IMR-90 (cell line): ENCODE results near the gene PAGE2. TPM values are rescaled to one million over a fixed set of nuclear protein-coding genes. Genes with fewer than 3 reads are reported as not detected.

ENCODE experiments used
- ATAC-seq: fragments of 200-7000 bp; cut with Tn5 transposase; 2 replicates; pipeline ENCODE4 v1.9.1; 2020; ENCODE audit warnings: low read depth, mild to moderate bottlenecking, moderate library complexity
- Bru-seq: library from RNA; stranded (reverse); fragments of 400-500 nt; gene quantifications from one replicate; lab custom pipeline; 2021; lab: Mats Ljungman, UMichigan
- BruChase-seq, 2 experiments: library from RNA; stranded (reverse); fragments of 400-500 nt; gene quantifications; one replicate each; lab custom pipeline; 2021; lab: Mats Ljungman, UMichigan
- BruUV-seq: library from RNA; stranded (reverse); fragments of 400-500 nt; replicated peaks from 2 replicates; lab custom pipeline; 2021; lab: Mats Ljungman, UMichigan
- CTCF ChIA-PET: fragments of 300-600 bp; formaldehyde crosslinking; extraction: SDS; loops from one replicate; lab custom pipeline; 2021; ENCODE audit warnings: antibody characterized with exemption; lab: Yijun Ruan, JAX
- POLR2A ChIA-PET: fragments of 300-600 bp; sonication (Branson Sonifier 250); formaldehyde crosslinking; loops from one replicate; lab custom pipeline; 2022; ENCODE audit warnings: antibody characterized with exemption; ENCODE audit not compliant: unreplicated experiment; lab: Charles Lee
- DNase-seq: peaks from one replicate; pipeline ENCODE4 v3.0.0; 2013
- H2AFZ ChIP-seq: replicated peaks from 2 replicates; pipeline ENCODE3; 2013; ENCODE audit warnings: low read length, mild to moderate bottlenecking; ENCODE audit not compliant: poor library complexity
- H2AK5ac ChIP-seq: 2 replicates; pipeline ENCODE4 v1.6.1; 2013; ENCODE audit warnings: low read depth, low read length, inconsistent platforms
- H2AK9ac ChIP-seq: replicated peaks from 2 replicates; pipeline ENCODE3; 2013; ENCODE audit warnings: mild to moderate bottlenecking, low read depth, low read length, moderate library complexity; ENCODE audit not compliant: poor library complexity
- H2BK120ac ChIP-seq: 2 replicates; pipeline ENCODE4 v1.6.1; 2013; ENCODE audit warnings: low read depth, low read length, inconsistent platforms
- H2BK15ac ChIP-seq: 3 replicates; pipeline ENCODE4 v1.6.1; 2013; ENCODE audit warnings: low read depth, low read length, inconsistent platforms
- H2BK20ac ChIP-seq: 2 replicates; pipeline ENCODE4 v1.6.1; 2013; ENCODE audit warnings: low read depth, mild to moderate bottlenecking, inconsistent platforms, low read length, moderate library complexity
- H2BK5ac ChIP-seq: 2 replicates; pipeline ENCODE4 v1.6.1; 2013; ENCODE audit warnings: mild to moderate bottlenecking, low read depth, low read length, inconsistent platforms; ENCODE audit not compliant: poor library complexity, severe bottlenecking
- H3K14ac ChIP-seq: replicated peaks from 2 replicates; pipeline ENCODE4 v1.6.1; 2013; ENCODE audit warnings: low read depth, low read length, inconsistent platforms
- H3K18ac ChIP-seq: 2 replicates; pipeline ENCODE4 v1.6.1; 2013; ENCODE audit warnings: low read depth, low read length, control low read depth
- H3K23ac ChIP-seq: 2 replicates; pipeline ENCODE4 v1.6.1; 2013; ENCODE audit warnings: low read depth, low read length, inconsistent platforms
- H3K27ac ChIP-seq: 2 replicates; pipeline ENCODE4 v1.5.1; 2013; ENCODE audit warnings: mild to moderate bottlenecking, control low read depth, low read length; ENCODE audit not compliant: insufficient read depth
- H3K27me3 ChIP-seq: 2 replicates; pipeline ENCODE4 v1.6.1; 2013; ENCODE audit warnings: low read length; ENCODE audit not compliant: control insufficient read depth, insufficient read depth
- H3K36me3 ChIP-seq: 2 replicates; pipeline ENCODE4 v1.6.1; 2013; ENCODE audit warnings: low read length, mixed read lengths; ENCODE audit not compliant: control insufficient read depth, insufficient read depth
- H3K4ac ChIP-seq: 2 replicates; pipeline ENCODE4 v1.6.1; 2013; ENCODE audit warnings: low read depth, low read length, inconsistent platforms
- H3K4me1 ChIP-seq: 2 replicates; pipeline ENCODE4 v1.6.1; 2013; ENCODE audit warnings: low read length, mixed read lengths; ENCODE audit not compliant: control insufficient read depth, insufficient read depth
- H3K4me2 ChIP-seq: 2 replicates; pipeline ENCODE4 v1.6.1; 2013; ENCODE audit warnings: low read depth, mild to moderate bottlenecking, control low read depth, low read length, moderate library complexity
- H3K4me3 ChIP-seq: 2 replicates; pipeline ENCODE4 v1.5.1; 2013; ENCODE audit warnings: low read depth, mild to moderate bottlenecking, control low read depth, low read length, moderate library complexity; ENCODE audit not compliant: insufficient read depth
- H3K56ac ChIP-seq: 2 replicates; pipeline ENCODE4 v1.6.1; 2013; ENCODE audit warnings: low read length, inconsistent platforms; ENCODE audit not compliant: insufficient read depth; ENCODE audit errors: extremely low read depth
- H3K79me1 ChIP-seq, 2 experiments: 2 replicates each; pipeline ENCODE4 v1.6.1; 2013; ENCODE audit warnings: low read length in 2 of 2, inconsistent platforms in 1 of 2, low read depth in 1 of 2
- H3K9ac ChIP-seq: 2 replicates; pipeline ENCODE4 v1.6.1; 2013; ENCODE audit warnings: low read depth, low read length, control low read depth
- H3K9me1 ChIP-seq: 2 replicates; pipeline ENCODE4 v1.6.1; 2013; ENCODE audit warnings: low read length, inconsistent platforms; ENCODE audit not compliant: insufficient read depth
- H3K9me3 ChIP-seq: 2 replicates; pipeline ENCODE4 v1.6.1; 2013; ENCODE audit warnings: low read length; ENCODE audit not compliant: control insufficient read depth, insufficient read depth
- H4K20me1 ChIP-seq: 2 replicates; pipeline ENCODE4 v1.6.1; 2013; ENCODE audit warnings: low read length, inconsistent platforms; ENCODE audit not compliant: insufficient read depth
- H4K5ac ChIP-seq: 2 replicates; pipeline ENCODE4 v1.6.1; 2013; ENCODE audit warnings: mild to moderate bottlenecking, low read depth, low read length, control low read depth
- H4K8ac ChIP-seq, 2 experiments: 2 replicates each; pipeline ENCODE4 v1.6.1; 2013; ENCODE audit warnings: low read depth in 2 of 2, low read length in 2 of 2, control low read depth in 1 of 2, inconsistent platforms in 1 of 2
- H4K91ac ChIP-seq: 2 replicates; pipeline ENCODE4 v1.6.1; 2013; ENCODE audit warnings: low read depth, low read length, inconsistent platforms; ENCODE audit not compliant: insufficient read depth
- BHLHE40 ChIP-seq: fragments of 150-350 bp; IDR thresholded peaks from 2 replicates; pipeline ENCODE4 v1.6.1; 2016; ENCODE audit warnings: mild to moderate bottlenecking, low read depth, low read length
- FOS ChIP-seq: fragments of 150-350 bp; IDR thresholded peaks from 2 replicates; pipeline ENCODE4 v1.6.1; 2016; ENCODE audit warnings: low read depth, low read length
- MAFK ChIP-seq: IDR thresholded peaks from 2 replicates; pipeline ENCODE4 v1.6.1; 2012; ENCODE audit warnings: low read depth, low read length, improper control_type of control experiment
- MXI1 ChIP-seq: IDR thresholded peaks from 2 replicates; pipeline ENCODE4 v1.6.1; 2012; ENCODE audit warnings: low read depth, mild to moderate bottlenecking, low read length, moderate library complexity, borderline replicate concordance
- NFE2L2 ChIP-seq: fragments of 150-350 bp; IDR thresholded peaks from 2 replicates; pipeline ENCODE4 v1.6.1; 2016; ENCODE audit warnings: low read depth, mild to moderate bottlenecking, low read length
- POLR2A ChIP-seq: IDR thresholded peaks from 2 replicates; pipeline ENCODE4 v1.6.1; 2012; ENCODE audit warnings: mild to moderate bottlenecking, low read depth, low read length
- RAD21 ChIP-seq: IDR thresholded peaks from 2 replicates; pipeline ENCODE4 v1.6.1; 2012; ENCODE audit warnings: low read length, improper control_type of control experiment
- RFX5 ChIP-seq: IDR thresholded peaks from 2 replicates; pipeline ENCODE4 v1.8.0; 2012; ENCODE audit warnings: low read depth, mild to moderate bottlenecking, low read length, moderate library complexity
- SMC3 ChIP-seq: fragments of 150-350 bp; IDR thresholded peaks from 2 replicates; pipeline ENCODE4 v1.6.1; 2016; ENCODE audit warnings: low read depth, mild to moderate bottlenecking, antibody characterized with exemption, low read length, moderate library complexity
- WGBS, 2 experiments: methylation state at CpG; one replicate each; pipeline versions ENCODE4 v1.1.5 to v1.1.7; 2013; ENCODE audit warnings: missing lambda C conversion rate in 2 of 2; ENCODE audit not compliant: insufficient read length in 1 of 2; ENCODE audit errors: extremely low coverage in 2 of 2; 5-methylcytosine and 5-hydroxymethylcytosine counted together
- dilution Hi-C: fragments of 300-500 bp; cut with HindIII; formaldehyde crosslinking; loops from one replicate; pipeline ENCODE4 v1.14.3; 2018; ENCODE audit warnings: low sequenced_read_pairs; ENCODE audit not compliant: unreplicated experiment
- in situ Hi-C: fragments of 300-500 bp; cut with MboI; formaldehyde crosslinking; loops from 3 replicates; pipeline ENCODE4 v1.14.3; 2019; ENCODE audit warnings: low sequenced_read_pairs, inconsistent platforms, mixed read lengths
- intact Hi-C: fragments of 100-400 bp; cut with micrococcal nuclease; formaldehyde crosslinking; loops from 2 replicates; pipeline ENCODE4 v1.10.0; 2022
- long read RNA-seq: library from polyadenylated mRNA; unstranded; transcript quantifications from one replicate; pipeline ENCODE4 v2.0.0, GENCODE V29; 2021; ENCODE audit not compliant: unreplicated experiment
- polyA plus RNA-seq, 3 experiments: library from polyadenylated mRNA; depleted of rRNA; stranded (reverse); fragments of >200 nt; gene quantifications; 2 replicates each; pipeline ENCODE4 v1.2.3, GENCODE V29; 2012; ENCODE audit warnings: low replicate concordance in 1 of 3
- total RNA-seq: library from RNA; depleted of rRNA; stranded (reverse); fragments of >200 nt; gene quantifications from 2 replicates; pipeline ENCODE4 v1.2.3, GENCODE V29; 2012; rRNA removed
- TF ChIP-seq, protein P1 (sequence below): conservative IDR thresholded peaks from 2 replicates; pipeline ENCODE4 v1.5.1; 2012; ENCODE audit warnings: mild to moderate bottlenecking, low read depth, low read length, improper control_type of control experiment
- TF ChIP-seq, protein P2 (sequence below): fragments of 150-350 bp; IDR thresholded peaks from 2 replicates; pipeline ENCODE4 v1.6.1; 2016; ENCODE audit warnings: low read depth, mild to moderate bottlenecking, low read length, moderate library complexity, borderline replicate concordance
- TF ChIP-seq, protein P3 (sequence below): fragments of 150-350 bp; IDR thresholded peaks from 2 replicates; pipeline ENCODE4 v1.6.1; 2017; ENCODE audit warnings: mild to moderate bottlenecking, antibody characterized with exemption, low read length, low read depth

PAGE2 gene, protein sequence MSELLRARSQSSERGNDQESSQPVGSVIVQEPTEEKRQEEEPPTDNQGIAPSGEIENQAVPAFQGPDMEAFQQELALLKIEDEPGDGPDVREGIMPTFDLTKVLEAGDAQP
- total RNA-seq (not detected in 2 replicates), polyA plus RNA-seq (2012; rRNA removed) (not detected in 2 replicates), Bru-seq, nascent RNA (not detected), BruChase-seq, experiment 1, labeled RNA remaining after a 6-hour chase (not detected), BruChase-seq, experiment 2, labeled RNA remaining after a 2-hour chase (not detected)
- polyA plus RNA-seq (2012; cell fraction: cytosol; rRNA removed) = not detected in 2 replicates
- not detected in 2 replicates for polyA plus RNA-seq (2012; cell fraction: nucleus; rRNA removed; ENCODE audit: low replicate concordance)
- long read RNA-seq = 0 reads

DNA sequence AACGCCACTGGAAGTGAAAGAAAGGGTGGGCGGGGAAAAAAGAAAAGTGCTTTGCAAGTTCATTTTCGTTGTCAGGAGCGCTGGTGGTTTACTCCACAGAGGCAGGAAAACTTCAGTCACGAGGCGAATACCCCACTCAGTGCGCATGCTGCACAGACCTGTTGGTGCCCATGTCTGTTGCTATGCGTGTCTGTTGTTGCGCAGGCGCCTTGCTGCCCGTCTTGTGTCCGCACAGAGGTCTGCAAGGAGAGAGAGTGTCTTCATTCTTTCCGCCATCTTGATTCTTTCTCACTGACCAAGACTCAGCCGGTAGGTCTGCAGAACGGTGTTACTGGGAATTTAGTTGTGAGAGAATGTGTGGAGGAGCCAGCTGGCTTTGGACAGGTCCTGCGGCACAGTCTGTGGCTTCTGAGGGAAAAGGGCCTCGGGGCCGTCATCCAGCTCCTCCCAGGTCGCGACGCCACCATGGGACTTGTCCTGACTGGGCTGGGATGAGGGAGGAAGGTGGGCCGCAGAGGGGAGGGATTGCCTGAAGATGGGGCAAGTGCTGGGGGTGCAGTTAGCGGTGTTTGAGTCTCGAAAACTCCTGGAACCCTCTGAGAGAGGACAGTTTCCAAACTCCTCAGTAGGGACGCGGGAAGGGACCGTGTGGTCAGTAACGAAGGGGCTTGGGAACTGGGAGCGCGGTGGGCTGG lies at the start of gene PAGE2:
TSS of gene PAGE2 (plus strand) at position 224 of the 695 bp plus-strand sequence. CDS start 1,003 bp downstream, outside the sequence.
- TF ChIP-seq SMC3 (no peak), FOS (no peak), RAD21 (no peak), POLR2A (no peak), MAFK (no peak), NFE2L2 (no peak), MXI1 (no peak), BHLHE40 (no peak), RFX5 (no peak)
- TF ChIP-seq, protein P1, sequence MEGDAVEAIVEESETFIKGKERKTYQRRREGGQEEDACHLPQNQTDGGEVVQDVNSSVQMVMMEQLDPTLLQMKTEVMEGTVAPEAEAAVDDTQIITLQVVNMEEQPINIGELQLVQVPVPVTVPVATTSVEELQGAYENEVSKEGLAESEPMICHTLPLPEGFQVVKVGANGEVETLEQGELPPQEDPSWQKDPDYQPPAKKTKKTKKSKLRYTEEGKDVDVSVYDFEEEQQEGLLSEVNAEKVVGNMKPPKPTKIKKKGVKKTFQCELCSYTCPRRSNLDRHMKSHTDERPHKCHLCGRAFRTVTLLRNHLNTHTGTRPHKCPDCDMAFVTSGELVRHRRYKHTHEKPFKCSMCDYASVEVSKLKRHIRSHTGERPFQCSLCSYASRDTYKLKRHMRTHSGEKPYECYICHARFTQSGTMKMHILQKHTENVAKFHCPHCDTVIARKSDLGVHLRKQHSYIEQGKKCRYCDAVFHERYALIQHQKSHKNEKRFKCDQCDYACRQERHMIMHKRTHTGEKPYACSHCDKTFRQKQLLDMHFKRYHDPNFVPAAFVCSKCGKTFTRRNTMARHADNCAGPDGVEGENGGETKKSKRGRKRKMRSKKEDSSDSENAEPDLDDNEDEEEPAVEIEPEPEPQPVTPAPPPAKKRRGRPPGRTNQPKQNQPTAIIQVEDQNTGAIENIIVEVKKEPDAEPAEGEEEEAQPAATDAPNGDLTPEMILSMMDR = no peak
- TF ChIP-seq, protein P2, sequence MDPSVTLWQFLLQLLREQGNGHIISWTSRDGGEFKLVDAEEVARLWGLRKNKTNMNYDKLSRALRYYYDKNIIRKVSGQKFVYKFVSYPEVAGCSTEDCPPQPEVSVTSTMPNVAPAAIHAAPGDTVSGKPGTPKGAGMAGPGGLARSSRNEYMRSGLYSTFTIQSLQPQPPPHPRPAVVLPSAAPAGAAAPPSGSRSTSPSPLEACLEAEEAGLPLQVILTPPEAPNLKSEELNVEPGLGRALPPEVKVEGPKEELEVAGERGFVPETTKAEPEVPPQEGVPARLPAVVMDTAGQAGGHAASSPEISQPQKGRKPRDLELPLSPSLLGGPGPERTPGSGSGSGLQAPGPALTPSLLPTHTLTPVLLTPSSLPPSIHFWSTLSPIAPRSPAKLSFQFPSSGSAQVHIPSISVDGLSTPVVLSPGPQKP = no peak
- TF ChIP-seq, protein P3, sequence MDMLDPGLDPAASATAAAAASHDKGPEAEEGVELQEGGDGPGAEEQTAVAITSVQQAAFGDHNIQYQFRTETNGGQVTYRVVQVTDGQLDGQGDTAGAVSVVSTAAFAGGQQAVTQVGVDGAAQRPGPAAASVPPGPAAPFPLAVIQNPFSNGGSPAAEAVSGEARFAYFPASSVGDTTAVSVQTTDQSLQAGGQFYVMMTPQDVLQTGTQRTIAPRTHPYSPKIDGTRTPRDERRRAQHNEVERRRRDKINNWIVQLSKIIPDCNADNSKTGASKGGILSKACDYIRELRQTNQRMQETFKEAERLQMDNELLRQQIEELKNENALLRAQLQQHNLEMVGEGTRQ = no peak

More for the DNA sequence above, at the start of gene PAGE2:
- intact Hi-C loops (no loop called here), in situ Hi-C loops (no loop called here), dilution Hi-C loops (no loop called here)
- no peak within 1 kb of the TSS for H2BK20ac ChIP-seq
- BruUV-seq = no TSS peak
- no peaks in the 10 kb centered on the region for H3K79me1 ChIP-seq
- ATAC-seq (no peak), DNase-seq (no peak)
- no peaks in the 10 kb centered on the region for H4K20me1 ChIP-seq
- H2AK9ac ChIP-seq = no peak within 1 kb of the TSS
- no peak within 1 kb of the TSS for H4K8ac ChIP-seq
- no peak within 1 kb of the TSS for H3K27ac ChIP-seq
- H2BK120ac ChIP-seq = no peak within 1 kb of the TSS
- H3K56ac ChIP-seq = no peak within 1 kb of the TSS
- no peak within 1 kb of the TSS for H3K4ac ChIP-seq
- H3K18ac ChIP-seq = no peak within 1 kb of the TSS
- H3K4me1 ChIP-seq = no peaks in the 10 kb centered on the region
- H3K36me3 ChIP-seq = no peaks in the 10 kb centered on the region
- no peaks in the 10 kb centered on the region for H3K9me3 ChIP-seq
- H3K27me3 ChIP-seq = no peaks in the 10 kb centered on the region; the same call in 1 of the 2 replicates
- H4K5ac ChIP-seq = no peak within 1 kb of the TSS
- no peak within 1 kb of the TSS for H2BK15ac ChIP-seq
- no peak within 1 kb of the TSS for H3K23ac ChIP-seq
- CTCF ChIA-PET = no interaction called here
- WGBS, 2 experiments = 78% methylated on average over 10 of the region's 30 CpGs; no CpG with 5 or more reads in 1 of the 2 experiments
- no peaks in the 10 kb centered on the region for H3K9me1 ChIP-seq
- no peak within 1 kb of the TSS for H3K9ac ChIP-seq
- H3K4me2 ChIP-seq = no peak within 1 kb of the TSS
- POLR2A ChIA-PET = no interaction called here
- H3K4me3 ChIP-seq = no peak within 1 kb of the TSS
- no peak within 1 kb of the TSS for H2BK5ac ChIP-seq
- no peak within 1 kb of the TSS for H2AK5ac ChIP-seq
- H2AFZ ChIP-seq = no peak within 1 kb of the TSS
- H4K91ac ChIP-seq = no peak within 1 kb of the TSS
- no peak within 1 kb of the TSS for H3K14ac ChIP-seq
